ENCODE results near the gene RHBDL2. TPM values are rescaled to one million over a fixed set of nuclear protein-coding genes. Genes with fewer than 3 reads are reported as not detected.

The RHBDL2 gene
- total and polyA plus RNA-seq, 2 of the 13 experiments (the other 11 are each of a cell fraction or from before 2014, with no cell fraction given) = 3.3 to 5.4 TPM

- 0 out of 2 replicates have a peak, but pooled peaks have one; percentile 33 for TF ChIP-seq PBX3 (CRISPR knock-in tag; IDR thresholded peaks at IDR 0.05; ENCODE audit: borderline replicate concordance)
- no peak for TF ChIP-seq KLF11 (CRISPR knock-in tag; IDR thresholded peaks at IDR 0.05)
- TF ChIP-seq ZNF430 (CRISPR knock-in tag; IDR thresholded peaks at IDR 0.05) = no peak
- no peak for TF ChIP-seq ZNF530 (CRISPR knock-in tag; IDR thresholded peaks at IDR 0.05; ENCODE audit: low read depth)
- no peak for TF ChIP-seq SNRNP70 (IDR thresholded peaks at IDR 0.05; ENCODE audit: low read depth, low read length)
- TF ChIP-seq SKI (IDR thresholded peaks at IDR 0.05; ENCODE audit: partially characterized antibody) = peak; percentile 73
- peak; percentile 39 for TF ChIP-seq PHF20 (CRISPR knock-in tag; IDR thresholded peaks at IDR 0.05)
- TF ChIP-seq ZKSCAN1 (IDR thresholded peaks at IDR 0.05; ENCODE audit: low read length) = no peak
- no peak for TF ChIP-seq ARID3A (IDR thresholded peaks at IDR 0.05; ENCODE audit: low read depth, low read length)
- TF ChIP-seq NBN (conservative IDR thresholded peaks at IDR 0.05) = no peak
- no peak for TF ChIP-seq E2F1 (CRISPR knock-in tag; IDR thresholded peaks at IDR 0.05)
- TF ChIP-seq WIZ (CRISPR knock-in tag; IDR thresholded peaks at IDR 0.05) = no peak
- no peak for TF ChIP-seq REL (CRISPR knock-in tag; conservative IDR thresholded peaks at IDR 0.05)
- no peak for TF ChIP-seq MEIS1 (CRISPR knock-in tag; IDR thresholded peaks at IDR 0.05; ENCODE audit: borderline replicate concordance)
- TF ChIP-seq CBFB (CRISPR knock-in tag; IDR thresholded peaks at IDR 0.05) = no peak; the same call in 1 of the 2 replicates
- no peak for TF ChIP-seq ZNF512B (CRISPR knock-in tag; IDR thresholded peaks at IDR 0.05; ENCODE audit: borderline replicate concordance)
- TF ChIP-seq ZNF709 (CRISPR knock-in tag; IDR thresholded peaks at IDR 0.05) = peak; percentile 74; the same call in 1 of the 2 replicates
- TF ChIP-seq ZNF580 (CRISPR knock-in tag; IDR thresholded peaks at IDR 0.05; ENCODE audit: borderline replicate concordance, low read depth) = peak; percentile 53; the same call in 1 of the 2 replicates
- TF ChIP-seq MAZ (IDR thresholded peaks at IDR 0.05; ENCODE audit: borderline replicate concordance, low read depth, low read length) = peak; percentile 68; the same call in 1 of the 2 replicates
- TF ChIP-seq MAZ (CRISPR knock-in tag; IDR thresholded peaks at IDR 0.05; ENCODE audit: low read depth) = peak; percentile 85
- no peak for TF ChIP-seq DPF2 (CRISPR knock-in tag; IDR thresholded peaks at IDR 0.05; ENCODE audit: borderline replicate concordance, low read depth)
- no peak for TF ChIP-seq SMARCE1 (IDR thresholded peaks at IDR 0.05; ENCODE audit: borderline replicate concordance)
- TF ChIP-seq ZNF605 (CRISPR knock-in tag; IDR thresholded peaks at IDR 0.05) = no peak
Measured at GRCh38 chr1:38990738-38991637, 49.4 kb upstream of the RHBDL2 start, which contains the start of gene AKIRIN1 (continued).
